HG03139 (cell line): Measurements from ENCODE around the gene STXBP5.
A peak's percentile ranks its signal among the peaks of the same experiment; 100 is the strongest.

Experiments used
- ATAC-seq: cut with Tn5 transposase; IDR thresholded peaks from one replicate; pipeline ENCODE4 v1.9.1; 2021; ENCODE audit not compliant: unreplicated experiment

Gene STXBP5

DNA sequence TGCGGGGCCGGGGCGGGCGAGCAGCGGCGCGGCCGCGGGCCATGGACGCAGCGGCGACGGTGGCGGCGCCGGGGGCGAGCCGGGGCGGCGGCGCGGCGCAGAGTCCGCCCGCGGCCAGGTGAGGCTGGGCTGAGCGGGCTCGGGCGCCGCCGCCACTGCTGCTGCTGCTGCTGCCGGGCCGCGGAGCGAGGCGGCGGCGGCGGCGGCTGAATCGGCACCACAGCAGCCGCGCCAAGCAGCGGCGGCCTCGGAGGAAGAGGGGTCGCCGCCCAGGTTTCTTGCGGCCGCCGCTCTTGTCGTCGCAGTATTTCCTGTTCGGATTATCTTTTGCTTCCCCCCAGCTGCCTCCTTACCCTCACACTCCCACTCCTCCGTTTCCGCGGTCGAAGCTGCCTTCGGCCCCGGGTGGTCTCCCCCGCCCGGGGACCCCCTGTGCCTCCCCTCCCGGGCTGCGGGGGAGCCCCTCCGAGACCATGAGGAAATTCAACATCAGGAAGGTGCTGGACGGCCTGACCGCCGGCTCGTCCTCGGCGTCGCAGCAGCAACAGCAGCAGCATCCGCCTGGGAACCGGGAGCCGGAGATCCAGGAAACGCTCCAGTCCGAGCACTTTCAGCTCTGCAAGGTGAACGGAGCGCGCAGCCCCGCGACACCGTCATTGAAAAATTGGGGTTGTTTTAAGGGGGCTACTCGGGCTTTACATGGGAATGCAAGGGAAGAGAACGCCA lies at the start of gene STXBP5:
STXBP5 (plus strand) TSS at position 358 of the 726 bp plus-strand sequence; CDS start at position 474, 116 bp downstream.
- peak; percentile 19 for ATAC-seq

DNA sequence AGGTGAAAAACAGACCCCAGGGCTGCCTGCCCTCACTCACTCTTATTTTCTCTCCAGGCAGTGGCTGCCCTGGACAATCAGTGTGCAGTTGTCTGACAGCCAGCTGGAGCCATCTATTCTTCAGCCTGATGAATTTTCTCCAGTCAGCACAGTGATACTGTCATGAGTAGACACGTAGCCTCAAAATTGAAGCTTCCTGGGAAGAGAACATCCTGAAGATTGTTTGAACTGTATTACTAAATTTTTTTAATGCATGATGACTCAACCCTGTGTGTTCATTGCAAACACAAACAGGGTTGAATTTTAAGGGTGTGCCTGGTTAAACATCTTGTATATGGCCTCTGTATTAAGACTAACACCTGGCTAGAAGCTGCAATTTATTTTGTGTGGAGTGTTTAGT lies 49.8 kb upstream of the STXBP5 start:
- ATAC-seq, result no peak

DNA sequence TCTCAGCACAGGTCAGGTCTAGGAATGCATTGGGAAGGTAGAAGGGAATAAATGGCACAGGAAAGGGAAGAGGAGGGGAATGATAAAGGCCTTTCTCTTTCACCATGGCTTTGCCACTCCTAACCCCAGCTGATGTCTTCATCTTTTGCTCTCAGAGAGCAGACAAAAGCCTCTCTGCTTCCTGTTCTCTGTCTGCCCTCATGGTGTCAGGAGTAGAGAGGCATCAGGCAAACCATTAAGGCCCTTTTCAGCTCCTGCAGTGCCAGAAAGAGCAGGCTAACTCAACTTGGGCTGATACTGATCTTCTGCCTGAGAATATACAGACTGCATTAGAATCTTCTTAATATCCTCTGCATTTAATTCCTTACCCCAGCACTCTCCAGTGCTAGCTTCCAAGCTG lies 48.0 kb upstream of the STXBP5 start:
- no peak for ATAC-seq

DNA sequence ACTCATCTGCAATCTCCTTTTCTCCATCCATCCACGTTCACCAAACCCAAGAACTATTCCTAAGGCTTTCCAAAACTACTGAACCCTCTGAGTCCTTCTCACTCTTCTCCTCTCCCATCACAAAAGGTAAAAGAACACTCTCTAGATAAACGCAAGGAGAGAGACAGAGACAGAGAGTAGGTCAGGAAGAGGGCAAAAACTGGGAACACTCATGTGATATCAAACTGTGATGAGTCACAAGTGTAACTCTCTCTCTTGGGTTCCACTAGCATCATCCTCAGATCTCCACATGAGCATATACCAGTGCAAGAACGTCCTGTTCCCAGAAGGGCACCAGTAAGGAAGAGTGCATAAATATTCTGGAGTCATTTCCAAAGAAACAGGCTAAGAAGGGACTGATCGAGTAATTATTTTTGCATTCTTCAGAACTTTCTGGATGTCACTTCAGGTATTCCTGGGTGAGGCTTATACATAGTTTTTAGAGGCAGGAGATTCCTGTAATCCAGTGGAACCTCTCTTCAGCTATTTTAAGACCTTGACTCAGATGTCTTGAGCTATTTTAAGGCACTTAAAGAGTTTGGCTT lies 47.3 kb upstream of the STXBP5 start:
- ATAC-seq, result no peak

DNA sequence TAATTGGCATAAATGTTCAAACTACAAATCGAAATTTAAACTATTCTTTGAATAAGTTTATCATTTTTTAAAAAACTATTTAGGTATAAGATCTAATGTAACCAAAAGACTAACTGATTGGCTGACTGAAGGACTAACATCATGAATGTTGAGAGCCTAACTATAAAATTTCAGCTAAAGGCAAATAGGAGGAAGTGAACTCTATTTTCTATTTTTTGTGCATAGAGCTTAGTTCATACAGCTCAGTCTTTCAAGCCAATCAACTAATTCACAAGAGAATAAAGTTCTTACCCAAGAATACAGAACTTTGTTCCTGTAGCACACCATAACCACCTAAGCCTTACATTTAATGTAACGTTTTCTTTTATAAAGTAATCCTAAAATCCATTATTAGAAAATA lies 46.3 kb upstream of the STXBP5 start:
- no peak for ATAC-seq

DNA sequence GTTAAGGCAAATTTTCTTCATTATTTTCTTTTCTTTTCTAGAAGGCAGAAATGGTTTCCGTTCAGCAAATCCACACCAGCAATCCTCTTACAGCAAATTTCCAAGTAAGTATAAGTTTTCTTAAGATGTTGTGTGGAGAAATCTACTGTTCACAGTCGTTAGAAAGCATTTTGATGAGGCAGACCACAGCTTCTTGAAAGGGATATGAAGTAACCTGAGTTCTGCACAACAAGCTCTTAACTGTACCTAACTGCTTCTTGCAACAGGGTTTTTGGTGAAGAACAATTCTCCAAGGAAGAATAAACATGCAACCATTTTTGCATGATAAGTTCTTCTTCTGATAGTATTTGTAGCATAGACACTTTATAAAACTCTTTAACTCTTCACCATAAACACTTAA lies 45.3 kb upstream of the STXBP5 start:
- no peak for ATAC-seq

DNA sequence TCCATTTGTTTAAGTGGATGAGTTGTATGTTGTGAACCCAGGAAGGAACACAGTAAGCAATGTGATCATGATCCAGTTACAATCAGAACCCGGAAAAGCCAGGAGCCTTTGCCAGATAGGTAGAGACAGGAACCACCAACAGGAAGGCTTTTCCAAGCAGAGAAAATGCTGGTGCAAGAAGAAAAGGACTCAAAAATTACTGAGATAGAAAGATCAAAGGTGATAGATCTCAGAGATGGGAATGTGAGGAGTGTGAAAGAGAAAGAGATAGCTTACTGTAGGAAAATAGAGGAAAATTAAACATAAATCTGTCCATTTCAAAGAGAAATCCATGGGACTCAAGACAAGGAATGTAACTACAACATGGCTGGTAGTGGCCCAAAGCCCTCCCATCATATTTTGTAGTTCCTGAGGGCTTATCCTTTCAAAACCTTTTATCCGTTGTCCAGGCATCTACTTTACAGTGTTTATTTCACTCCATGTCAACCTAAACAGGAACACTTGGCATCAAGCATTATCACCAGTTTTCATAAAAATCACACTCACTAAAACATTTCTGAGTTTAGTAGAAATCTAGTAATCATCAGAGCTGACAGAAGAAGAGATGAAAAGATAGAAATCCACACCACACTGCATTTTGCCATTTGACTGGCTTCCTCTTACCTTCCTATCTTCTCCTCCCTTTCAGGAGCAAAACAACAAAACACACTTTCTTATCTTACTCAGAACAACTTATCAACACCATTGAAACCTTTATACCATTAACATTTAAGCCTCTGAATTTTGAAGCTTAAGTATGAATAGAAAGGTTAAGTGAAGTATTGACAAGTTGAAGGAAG lies 44.5 kb upstream of the STXBP5 start:
- no peak for ATAC-seq

DNA sequence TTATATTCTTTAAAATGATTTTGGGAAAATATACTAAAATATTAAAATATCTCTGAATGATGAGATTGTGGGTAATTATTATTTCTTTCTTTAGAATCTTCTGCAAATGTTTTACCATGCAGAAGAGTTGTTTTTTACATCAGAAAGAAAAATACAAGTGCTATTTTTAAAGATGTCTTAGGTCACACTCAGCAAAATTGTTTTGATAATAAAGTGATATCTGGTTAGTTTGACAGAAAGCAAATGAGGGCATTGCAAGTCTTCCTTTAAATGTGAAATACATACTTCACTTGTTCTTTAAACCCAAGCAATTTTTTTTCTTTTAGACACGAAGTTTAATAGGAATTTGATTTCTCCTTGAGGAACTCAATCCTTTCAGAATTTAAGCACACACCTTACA lies 43.6 kb upstream of the STXBP5 start:
- no peak for ATAC-seq

DNA sequence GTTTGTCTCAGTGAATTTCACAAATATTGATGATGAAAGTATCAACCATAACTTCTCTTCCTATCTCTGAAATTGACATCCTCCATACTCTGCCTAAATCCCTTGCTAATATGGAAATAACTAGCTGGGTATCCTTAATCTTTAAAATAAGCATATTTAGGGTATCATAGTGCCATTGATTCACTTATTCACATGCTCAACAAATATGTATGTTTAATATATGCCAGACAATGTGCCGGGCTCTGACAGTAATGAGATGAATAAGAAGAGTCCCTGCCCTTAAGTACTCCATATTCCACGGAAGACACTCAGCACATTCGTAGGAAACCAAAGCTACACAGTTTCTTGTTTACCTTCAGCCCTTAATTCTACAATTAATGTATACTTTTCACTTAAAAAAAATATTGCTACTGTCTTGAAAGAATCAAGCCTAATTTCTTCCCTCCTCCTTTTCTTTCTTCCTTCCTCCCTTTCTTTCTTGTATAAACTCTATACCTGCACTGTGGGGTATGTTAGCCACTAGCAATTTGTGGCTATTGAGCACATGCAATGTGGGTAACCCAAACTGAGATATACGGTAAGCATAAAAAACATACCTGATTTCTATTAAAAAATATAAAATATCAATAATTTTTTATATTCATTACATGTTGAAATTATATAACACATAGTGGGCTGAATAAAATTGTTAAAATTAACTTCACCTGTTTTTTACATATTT lies 42.8 kb upstream of the STXBP5 start:
- no peak for ATAC-seq

DNA sequence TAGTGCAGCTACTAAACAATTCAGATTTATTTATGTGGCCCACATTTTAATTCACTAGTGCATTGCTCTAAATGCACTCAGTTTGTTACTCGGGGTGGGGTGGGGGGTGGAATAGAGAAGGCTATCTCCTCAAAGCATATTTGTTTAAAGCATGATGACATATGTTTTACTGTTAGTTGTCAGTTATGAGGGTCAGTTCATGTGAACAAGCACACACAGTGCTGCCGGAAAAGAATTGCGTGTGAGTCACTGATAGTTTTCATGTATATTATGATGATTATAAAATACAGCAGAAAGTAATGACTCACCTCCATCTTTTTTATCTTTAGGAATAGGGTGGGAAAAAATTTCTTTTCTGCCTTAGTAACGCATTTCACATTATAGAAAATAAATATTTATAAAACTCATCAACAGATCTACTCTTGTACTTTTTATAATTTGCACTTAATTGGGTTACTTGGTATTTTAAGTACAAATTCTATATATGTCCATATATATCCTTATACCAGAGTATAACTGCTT lies 42.2 kb upstream of the STXBP5 start:
- no peak for ATAC-seq

DNA sequence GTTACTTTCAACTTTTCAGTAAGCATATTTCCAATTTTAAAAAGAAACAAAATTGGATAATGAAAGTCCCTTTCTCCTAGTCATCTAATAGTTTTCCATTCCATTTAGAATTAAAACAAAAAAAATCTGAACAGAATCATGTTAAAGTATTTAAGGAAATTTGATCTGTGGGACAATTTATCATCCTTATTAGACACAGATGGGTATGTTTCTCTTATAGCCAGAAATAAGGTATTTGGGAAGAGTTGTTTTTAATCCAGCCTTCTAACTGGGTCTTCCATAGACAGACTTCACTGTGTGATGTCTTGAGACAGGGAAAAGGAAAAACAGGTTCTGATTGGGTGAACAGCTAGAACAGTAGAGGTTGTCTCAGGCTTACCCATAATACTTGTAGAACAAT lies 39.5 kb upstream of the STXBP5 start:
- ATAC-seq, result no peak

DNA sequence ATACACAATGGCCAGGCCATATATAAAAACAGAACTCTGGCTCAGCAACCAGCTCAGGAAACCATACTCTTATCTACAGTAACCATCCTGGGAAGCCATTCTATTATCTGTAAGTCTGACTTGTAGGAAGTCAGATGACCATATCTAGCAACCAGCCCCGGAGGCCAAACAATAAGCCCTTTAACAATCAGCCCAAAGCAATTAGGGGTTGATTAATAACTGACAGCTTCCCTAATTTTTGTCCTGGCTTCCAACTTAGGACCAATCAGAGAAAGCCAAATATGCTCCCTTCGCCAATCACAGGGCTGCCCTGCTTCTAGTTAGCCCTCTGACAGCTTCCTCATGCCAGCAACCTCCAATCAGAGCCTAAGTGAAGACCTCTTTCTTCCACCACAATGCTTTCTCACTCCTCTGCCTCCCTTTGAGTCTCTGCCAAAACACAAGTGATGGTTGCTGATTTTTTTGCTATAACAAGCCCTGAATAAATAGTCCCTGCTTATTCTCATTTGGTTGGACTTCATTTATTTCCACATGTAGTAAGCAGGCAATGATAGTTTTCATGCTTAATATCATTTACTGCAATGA lies 37.8 kb upstream of the STXBP5 start:
- no peak for ATAC-seq

DNA sequence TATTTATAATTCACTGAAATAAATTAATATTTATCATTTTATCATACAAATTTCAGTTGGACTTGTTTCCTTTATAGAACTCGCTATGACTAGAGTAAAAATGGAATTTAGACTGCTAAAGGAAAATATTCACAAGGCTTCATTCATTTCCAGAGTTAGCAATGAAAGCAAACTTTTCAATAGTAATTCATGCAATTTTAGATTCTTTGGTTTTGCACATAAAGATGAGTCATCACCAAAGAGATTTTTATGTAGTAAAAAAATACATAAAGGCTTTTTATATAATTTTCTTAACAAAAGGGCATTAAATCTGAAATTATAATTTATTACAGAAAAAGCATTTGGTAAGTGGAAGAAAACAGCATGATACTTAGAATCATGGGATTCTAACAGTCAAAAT lies 37.2 kb upstream of the STXBP5 start:
- ATAC-seq, result no peak

DNA sequence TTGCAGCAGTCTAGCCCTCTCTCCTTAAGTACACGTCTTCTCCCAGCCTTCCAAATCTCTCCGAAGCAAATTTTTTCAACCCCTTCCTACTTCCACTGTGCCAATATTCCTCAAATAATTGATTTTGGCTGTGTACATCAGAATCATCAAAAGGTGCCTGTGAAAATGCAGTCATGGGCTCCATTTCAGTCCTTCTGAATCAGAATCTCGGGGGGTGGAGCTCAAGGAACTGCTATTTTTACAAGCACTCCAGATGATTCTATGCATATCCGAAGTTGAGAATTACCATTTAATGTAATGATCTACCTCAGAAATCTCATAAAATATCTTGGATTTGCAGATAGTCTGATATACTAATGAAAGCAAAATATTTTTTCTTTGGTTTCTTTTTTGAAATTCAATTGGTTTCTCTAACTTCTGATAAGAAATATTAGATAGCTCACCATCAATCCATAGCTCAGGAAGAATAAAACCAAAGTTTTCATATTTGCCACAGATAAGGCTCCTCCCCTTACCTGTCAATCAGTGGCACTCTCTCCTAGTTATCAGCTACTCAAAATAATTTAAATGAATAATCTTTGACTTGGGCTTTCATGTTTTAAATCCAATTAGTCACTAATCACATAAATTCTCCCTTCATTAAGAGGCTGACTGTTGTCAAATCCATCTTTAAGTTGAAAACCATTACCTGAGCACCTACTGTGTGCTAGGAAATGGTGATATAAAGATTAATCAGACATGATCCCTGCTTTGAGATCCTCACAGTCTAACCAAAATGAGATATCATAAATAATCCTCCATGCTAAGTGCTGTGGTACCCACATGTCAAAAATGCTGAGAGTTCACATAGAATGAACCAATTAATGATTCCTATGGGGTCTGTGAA lies 36.4 kb upstream of the STXBP5 start:
- ATAC-seq, result no peak

DNA sequence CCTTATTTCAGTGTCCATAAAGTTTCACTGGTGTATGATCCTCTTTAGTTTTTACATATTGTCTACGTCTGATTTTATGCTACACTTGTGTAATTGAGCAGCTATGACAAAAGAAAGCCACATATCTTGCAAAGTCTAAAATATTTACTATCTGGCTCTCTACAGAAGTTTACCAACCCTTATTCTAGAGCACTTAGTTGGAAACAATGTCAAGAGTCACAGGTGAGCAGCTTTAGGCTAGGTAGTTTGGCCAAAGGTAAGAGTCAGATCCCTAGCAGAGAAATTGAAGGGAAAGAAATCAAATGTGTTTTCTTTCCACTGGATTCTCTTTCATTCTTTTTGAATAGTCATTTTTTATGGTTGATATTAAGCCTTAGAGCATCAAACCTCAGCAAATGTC lies 34.7 kb upstream of the STXBP5 start:
- ATAC-seq, result no peak

DNA sequence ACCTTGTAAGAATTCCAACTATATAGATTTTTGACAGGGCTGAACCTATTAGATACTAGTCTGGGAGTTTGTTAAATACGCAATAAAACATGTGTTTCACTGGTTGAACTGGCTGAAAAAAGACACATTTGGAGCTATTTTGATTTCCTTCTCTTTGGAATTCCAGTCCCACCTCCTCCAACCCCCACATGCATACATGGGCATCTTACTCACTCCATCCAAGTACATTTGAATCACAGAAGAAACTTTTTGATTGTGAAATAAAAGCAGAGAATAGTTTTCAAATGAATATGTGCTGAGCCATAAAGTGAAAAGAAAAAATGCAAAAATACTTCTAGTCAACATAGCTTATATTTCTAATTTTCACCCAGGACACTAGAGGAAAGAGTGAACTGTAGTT lies 33.9 kb upstream of the STXBP5 start:
- no peak for ATAC-seq

DNA sequence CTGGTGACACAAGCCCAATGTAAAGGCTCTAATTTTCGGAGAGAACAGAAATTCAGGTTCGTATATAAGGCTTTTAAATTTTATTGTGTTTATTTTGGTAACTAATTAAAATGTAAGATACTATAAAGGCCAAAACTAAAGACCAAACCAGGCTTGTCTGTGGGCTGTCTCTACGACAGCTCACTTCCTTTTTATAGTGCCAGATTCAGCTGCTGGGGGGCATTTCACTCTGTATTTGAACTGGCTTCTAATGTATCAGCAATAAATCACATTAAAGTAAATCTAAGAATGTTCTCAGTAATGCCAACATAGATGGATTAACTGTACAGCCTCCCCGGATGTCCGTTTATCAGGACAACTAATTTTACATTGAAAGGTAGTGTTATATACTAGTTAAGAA lies 31.1 kb upstream of the STXBP5 start:
- no peak for ATAC-seq

DNA sequence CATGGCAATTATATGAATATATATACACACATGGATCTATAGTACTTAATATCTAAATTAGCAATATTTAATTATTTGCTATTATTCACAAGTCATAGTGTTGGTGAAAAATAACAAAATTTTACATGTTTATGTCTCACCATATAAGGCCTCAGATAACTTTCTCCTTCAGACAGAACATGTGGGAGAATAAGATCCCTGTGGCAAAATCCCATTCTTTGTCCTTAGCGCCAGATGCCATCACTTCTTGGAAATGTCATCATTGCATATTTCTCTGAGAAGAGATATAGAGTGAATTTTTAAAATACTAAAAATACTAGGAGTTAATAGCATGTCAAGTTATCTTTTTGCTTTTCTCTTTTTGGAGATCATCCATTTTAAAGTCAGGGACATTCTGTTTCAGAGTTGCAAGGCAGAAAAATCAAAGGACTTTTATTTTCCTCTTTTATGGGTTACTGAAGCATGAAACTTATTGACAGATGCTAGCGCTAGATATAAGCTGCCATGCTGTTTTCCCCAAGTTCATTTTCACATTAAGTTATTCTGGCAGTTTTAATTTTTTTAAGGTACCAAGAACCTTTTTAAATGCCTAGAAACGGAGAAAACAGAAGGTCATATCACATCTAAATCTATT lies 30.4 kb upstream of the STXBP5 start:
- ATAC-seq, result no peak

DNA sequence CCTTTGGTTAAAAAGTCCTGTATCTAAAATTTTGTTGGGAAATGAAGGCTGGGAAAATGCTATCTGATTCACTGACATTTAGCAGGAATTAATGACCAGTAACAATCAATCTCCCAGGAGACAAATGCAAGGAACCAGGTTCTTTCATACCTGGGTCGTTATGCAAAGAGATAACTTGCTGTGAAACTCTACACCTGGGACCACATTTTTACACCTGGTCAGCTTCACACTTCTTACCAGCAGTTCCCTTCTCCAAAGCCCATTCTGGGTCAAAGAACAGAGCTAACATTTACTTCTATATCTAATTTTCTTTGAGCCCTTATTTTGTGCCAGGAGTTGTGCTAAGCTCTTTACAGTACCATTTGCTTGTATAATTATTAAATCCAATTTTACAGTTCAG lies 27.4 kb upstream of the STXBP5 start:
- no peak for ATAC-seq
